Neutrophil (primary cell): Measurements from ENCODE around the gene ZDHHC11B.
"Not testable (repeated sequence)": the region's sequence is repeated elsewhere in the genome, so short reads cannot be mapped to it uniquely, and the experiment has no call there.

Source experiments
- H3K27ac ChIP-seq: fragments of 200-600 bp; sonication (generic); 2 replicates; pipeline ENCODE4 v1.5.1; 2016; ENCODE audit warnings: mild to moderate bottlenecking, moderate library complexity
- H3K27me3 ChIP-seq: fragments of 200-600 bp; sonication (generic); 2 replicates; pipeline ENCODE4 v1.6.0; 2016; ENCODE audit warnings: mild to moderate bottlenecking
- H3K36me3 ChIP-seq: fragments of 200-600 bp; sonication (generic); 2 replicates; pipeline ENCODE4 v1.5.1; 2017
- H3K4me1 ChIP-seq, 2 experiments: fragments of 200-600 bp in 1 of 2; sonication (generic) in 1 of 2; 1 replicate in 1 of 2; 2 replicates in 1 of 2; pipeline versions ENCODE4 v1.5.1 to v1.6.1; 2013 to 2016; ENCODE audit warnings: low read depth in 1 of 2, low read length in 1 of 2, mild to moderate bottlenecking in 1 of 2, moderate library complexity in 1 of 2; ENCODE audit not compliant: control insufficient read depth in 1 of 2, insufficient read depth in 1 of 2
- H3K4me3 ChIP-seq, 2 experiments: fragments of 200-600 bp in 1 of 2; sonication (generic) in 1 of 2; 1 replicate in 1 of 2; 2 replicates in 1 of 2; pipeline ENCODE4 v1.5.1; 2013 to 2016; ENCODE audit warnings: low read depth in 1 of 2, low read length in 1 of 2, mild to moderate bottlenecking in 1 of 2, moderate library complexity in 1 of 2
- H3K9me3 ChIP-seq: fragments of 200-600 bp; sonication (generic); 2 replicates; pipeline ENCODE4 v1.5.1; 2016
- TF ChIP-seq, protein P1 (sequence below): fragments of 200-600 bp; sonication (generic); IDR thresholded peaks from 2 replicates; pipeline ENCODE4 v1.5.1; 2016; ENCODE audit warnings: antibody characterized with exemption

Gene ZDHHC11B

DNA sequence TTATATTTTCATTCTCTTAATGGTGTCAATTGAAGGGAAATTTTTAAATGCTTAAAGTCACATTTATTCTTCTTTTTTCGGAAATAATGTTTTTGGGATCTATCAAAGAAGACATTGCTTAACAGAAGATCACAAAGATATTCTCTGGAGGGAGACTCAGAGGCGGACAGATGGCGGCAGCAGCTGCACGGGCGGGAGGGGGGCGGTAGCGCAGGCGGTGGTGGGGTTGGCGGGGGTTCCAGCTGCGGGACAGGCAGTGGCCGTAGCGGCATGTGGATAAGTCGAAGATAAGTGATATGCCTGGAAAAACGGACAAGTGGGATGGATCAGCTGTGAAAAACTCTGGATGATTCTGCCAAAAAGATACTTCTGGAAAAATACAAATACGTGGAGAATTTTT lies 31.6 kb upstream of the ZDHHC11B start:
- Histone ChIP-seq H3K9me3 (no peaks in the 10 kb centered on the region), H3K4me3 (no peak overlapping the region), H3K27ac (no peak overlapping the region), H3K27me3 (peaks cover 10% of the 10 kb centered on the region), H3K36me3 (no peaks in the 10 kb centered on the region), H3K4me1 (no peaks in the 10 kb centered on the region)
- TF ChIP-seq, protein P1, sequence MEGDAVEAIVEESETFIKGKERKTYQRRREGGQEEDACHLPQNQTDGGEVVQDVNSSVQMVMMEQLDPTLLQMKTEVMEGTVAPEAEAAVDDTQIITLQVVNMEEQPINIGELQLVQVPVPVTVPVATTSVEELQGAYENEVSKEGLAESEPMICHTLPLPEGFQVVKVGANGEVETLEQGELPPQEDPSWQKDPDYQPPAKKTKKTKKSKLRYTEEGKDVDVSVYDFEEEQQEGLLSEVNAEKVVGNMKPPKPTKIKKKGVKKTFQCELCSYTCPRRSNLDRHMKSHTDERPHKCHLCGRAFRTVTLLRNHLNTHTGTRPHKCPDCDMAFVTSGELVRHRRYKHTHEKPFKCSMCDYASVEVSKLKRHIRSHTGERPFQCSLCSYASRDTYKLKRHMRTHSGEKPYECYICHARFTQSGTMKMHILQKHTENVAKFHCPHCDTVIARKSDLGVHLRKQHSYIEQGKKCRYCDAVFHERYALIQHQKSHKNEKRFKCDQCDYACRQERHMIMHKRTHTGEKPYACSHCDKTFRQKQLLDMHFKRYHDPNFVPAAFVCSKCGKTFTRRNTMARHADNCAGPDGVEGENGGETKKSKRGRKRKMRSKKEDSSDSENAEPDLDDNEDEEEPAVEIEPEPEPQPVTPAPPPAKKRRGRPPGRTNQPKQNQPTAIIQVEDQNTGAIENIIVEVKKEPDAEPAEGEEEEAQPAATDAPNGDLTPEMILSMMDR = no peak

DNA sequence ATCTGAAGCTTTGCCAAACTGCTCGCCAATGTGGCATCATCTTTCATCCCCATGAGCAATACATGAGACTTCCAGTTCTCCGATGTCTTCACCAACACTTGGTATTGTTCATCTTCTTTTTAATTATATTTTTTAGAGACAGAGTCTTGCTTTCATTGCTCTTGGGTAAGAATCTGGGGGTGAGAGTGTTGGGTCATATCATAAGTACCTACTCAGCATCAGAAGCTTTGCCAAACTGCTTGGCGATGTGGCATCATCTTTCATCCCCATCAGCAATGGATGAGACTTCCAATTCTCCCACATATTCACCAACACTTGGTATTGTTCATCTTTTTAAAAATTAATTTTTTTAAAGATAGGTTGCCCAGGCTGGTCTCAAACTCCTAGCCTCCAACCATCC lies 30.9 kb upstream of the ZDHHC11B start:
- no peak overlapping the region for H3K4me3 ChIP-seq
- H3K27ac ChIP-seq = no peak overlapping the region
- H3K27me3 ChIP-seq = peaks cover 10% of the 10 kb centered on the region
- TF ChIP-seq, protein P1 = no peak
- no peaks in the 10 kb centered on the region for H3K36me3 ChIP-seq
- H3K4me1 ChIP-seq = no peaks in the 10 kb centered on the region
- H3K9me3 ChIP-seq = no peaks in the 10 kb centered on the region

DNA sequence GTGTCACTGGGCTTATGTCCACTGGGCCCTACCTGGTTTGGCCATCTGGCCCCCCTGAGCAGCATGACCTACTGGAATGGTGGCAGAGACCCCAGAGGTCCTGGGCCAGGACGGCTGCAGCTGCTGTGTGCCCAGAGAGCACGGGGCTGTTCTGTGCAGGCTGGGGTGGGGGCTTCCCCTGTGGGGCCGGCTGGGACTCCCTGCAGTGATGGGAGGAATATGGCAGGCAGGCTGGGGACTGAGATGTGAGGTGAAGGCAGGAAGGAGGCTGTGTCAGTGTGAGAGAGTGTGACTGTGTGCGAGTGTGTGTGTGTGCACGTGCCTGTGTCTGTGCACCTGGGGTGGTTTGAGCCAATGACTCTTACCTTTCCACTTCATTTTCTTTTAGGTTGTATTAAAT lies 29.0 kb upstream of the ZDHHC11B start:
- H3K9me3 ChIP-seq, H3K4me3 ChIP-seq, H3K36me3 ChIP-seq, H3K27ac ChIP-seq, H3K27me3 ChIP-seq, H3K4me1 ChIP-seq: not testable (repeated sequence)

DNA sequence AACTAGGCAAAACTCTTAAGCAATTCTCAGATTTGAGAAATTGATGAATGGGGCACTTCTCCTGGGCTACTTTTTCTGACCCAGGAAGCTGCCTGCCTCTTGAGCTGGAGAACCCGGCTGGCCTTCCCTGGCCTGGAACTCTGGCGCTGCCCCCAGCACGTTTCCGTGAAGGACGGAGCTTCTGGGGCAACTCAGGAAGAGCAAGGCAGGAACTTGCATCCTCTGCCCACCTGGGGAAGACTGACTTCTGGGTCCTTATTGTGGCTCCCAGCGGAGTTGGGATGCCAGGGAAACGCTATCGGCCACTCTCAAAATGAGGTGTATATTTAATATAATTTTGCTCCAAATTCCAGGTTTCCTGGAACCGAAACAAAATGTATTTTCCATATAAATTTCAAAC lies 26.9 kb upstream of the ZDHHC11B start:
- H3K4me1 ChIP-seq, H3K27ac ChIP-seq, H3K36me3 ChIP-seq, H3K27me3 ChIP-seq, H3K4me3 ChIP-seq, H3K9me3 ChIP-seq: not testable (repeated sequence)

DNA sequence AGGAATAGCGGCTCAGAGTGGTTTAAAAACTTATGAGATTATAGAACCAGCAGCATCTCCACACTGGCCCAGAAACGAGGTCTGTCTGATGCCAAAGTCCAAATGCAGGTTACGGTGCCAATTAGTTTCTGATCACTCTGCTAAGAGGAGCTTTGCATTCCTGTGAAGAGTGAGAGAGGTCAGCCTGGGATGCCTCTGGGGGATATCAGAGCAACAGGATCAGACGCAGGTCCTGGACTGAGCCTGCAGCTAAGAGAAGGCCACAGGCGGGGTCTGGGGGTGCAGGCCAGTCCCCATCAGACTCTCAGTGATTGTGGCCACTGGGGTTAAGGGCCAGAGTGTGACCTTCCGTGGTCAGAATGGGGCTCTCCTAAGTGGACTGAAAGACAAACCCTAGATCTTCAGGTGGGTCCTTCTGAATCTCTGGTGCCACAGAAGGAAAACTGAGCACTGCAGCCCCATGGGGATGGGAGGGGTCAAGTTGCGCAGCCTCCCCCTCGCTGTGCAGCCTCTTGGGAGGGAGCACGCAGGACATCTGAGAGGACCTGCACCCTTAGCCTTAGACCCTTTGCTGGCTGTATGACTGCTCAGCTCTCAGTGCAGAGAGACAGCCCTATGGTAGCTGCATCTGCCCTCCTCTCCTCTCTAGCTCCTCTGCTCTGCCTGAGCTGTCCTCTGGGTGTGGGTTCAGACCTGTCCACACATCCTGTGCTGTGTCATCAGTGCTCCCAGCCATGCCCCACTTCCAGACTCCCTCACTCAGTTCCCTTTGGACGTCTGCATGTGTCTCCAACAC lies 23.4 kb upstream of the ZDHHC11B start:
- not testable (repeated sequence) for H3K27me3 ChIP-seq, H3K4me3 ChIP-seq, H3K36me3 ChIP-seq, H3K27ac ChIP-seq, H3K9me3 ChIP-seq, H3K4me1 ChIP-seq

DNA sequence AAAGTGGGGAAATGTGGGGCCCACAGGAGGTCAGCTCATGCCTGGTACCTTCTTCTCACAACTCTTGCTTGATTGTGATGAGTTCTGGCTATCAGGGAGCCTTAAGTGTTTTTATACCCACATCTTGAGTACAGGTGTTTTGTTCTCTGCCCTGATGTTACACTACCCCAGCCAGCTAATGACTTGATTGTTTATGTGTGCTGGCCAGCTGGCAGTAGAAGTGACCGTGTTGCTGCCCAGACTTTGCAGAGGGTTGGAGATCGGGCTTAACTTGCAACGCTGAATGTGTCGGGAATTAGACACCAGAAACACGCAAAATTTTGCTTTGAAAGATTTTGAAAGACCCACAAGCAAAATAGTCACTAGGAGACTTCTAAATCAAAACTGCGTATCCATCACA lies 16.9 kb upstream of the ZDHHC11B start:
- TF ChIP-seq, protein P1 = no peak
- H3K27me3 ChIP-seq = peaks cover 13% of the 10 kb centered on the region
- no peak overlapping the region for H3K4me3 ChIP-seq
- H3K36me3 ChIP-seq = no peaks in the 10 kb centered on the region
- no peaks in the 10 kb centered on the region for H3K9me3 ChIP-seq
- H3K4me1 ChIP-seq = no peaks in the 10 kb centered on the region
- no peak overlapping the region for H3K27ac ChIP-seq

DNA sequence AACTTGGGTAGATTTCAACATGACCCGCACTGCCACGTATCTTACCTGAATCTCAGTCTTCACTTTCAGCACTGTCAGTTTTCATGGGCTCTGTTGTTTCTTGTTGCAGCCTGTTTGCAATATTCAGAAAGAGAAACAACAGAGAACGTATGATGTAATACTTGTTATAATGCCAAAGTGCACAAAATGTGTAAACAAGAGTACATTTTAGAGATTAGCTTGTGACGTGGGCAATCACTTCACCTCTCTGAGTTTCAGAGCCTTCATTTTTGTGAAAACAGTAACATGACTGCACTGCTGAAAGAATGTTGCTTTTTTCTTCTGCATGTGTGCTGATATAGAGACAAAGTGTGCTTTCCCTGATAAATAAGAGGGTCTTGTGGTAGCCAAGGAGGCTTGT lies 16.5 kb upstream of the ZDHHC11B start:
- peaks cover 13% of the 10 kb centered on the region for H3K27me3 ChIP-seq
- H3K9me3 ChIP-seq, H3K36me3 ChIP-seq, H3K4me3 ChIP-seq, H3K27ac ChIP-seq, H3K4me1 ChIP-seq: not testable (repeated sequence)

DNA sequence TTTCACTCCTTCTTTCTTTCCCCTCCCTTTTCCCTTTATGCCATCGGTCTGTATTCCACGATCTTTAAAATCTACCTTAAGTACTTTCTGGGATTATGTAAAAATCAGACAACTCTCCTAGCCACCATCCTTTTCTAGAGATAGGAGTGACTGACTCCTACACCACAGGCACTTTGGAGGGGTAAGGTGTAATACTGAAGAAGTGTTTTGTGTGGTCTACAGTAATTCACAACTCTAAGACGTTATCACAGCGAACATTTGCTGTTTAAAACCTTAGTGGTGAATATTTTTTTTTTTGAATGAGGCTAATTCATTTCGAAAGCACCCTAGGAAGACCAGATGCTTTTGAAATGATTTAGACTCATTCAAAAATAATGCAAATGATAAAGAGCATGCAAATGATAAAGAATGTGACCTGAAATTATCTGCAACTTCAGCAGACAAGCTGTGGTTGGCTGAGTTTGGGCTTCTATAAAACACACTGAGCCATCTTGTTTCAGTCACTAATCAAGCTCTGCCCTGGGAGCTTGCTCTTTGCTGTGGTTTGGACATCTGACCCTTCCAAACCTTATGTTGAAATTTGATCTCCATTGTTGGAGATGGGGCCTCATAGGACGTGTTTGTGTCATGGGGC lies 14.1 kb upstream of the ZDHHC11B start:
- H3K4me3 ChIP-seq, H3K9me3 ChIP-seq, H3K36me3 ChIP-seq, H3K27ac ChIP-seq, H3K4me1 ChIP-seq: not testable (repeated sequence)
- H3K27me3 ChIP-seq = peaks cover 23% of the 10 kb centered on the region

DNA sequence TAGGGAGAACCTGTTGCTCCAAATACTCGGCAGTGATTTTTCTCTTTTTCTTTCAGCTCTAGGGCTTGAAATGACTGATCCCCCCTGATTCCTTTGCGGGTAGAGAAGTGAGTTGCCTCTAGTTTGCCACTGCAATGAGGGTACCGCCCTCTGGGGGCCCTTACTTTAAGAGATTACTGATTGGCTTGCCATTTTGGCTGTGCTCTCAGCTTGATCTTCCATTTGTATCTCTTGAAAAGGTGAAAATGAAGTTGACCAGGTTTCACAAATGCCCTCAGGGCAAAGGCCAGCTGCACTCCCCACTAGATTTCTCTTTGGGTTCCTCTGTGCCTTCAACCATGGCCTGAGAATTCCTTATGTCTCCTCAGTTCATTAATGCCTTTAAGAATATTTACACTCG lies 13.5 kb upstream of the ZDHHC11B start:
- not testable (repeated sequence) for H3K4me3 ChIP-seq, H3K9me3 ChIP-seq, H3K36me3 ChIP-seq, H3K4me1 ChIP-seq, H3K27ac ChIP-seq
- H3K27me3 ChIP-seq = peaks cover 29% of the 10 kb centered on the region

DNA sequence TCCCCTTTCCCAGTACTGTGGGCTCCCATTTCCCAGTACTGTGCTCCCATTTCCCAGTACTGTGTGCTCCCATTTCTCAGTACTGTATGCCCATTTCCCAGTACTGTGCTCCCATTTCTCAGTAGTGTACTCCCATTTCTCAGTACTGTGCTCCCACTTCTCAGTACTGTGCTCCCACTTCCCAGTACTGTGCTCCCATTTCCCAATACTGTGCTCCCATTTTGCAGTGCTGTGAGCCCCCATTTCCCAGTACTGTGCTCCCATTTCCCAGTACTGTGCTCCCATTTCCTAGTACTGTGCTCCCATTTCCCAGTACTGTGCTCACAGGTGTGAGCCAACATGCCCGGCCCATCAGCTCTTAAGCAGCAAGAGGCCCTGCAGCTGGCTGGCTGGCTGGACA lies 11.3 kb upstream of the ZDHHC11B start:
- H3K4me3 ChIP-seq, H3K9me3 ChIP-seq, H3K36me3 ChIP-seq, H3K4me1 ChIP-seq, H3K27ac ChIP-seq: not testable (repeated sequence)
- H3K27me3 ChIP-seq = peaks cover 37% of the 10 kb centered on the region

DNA sequence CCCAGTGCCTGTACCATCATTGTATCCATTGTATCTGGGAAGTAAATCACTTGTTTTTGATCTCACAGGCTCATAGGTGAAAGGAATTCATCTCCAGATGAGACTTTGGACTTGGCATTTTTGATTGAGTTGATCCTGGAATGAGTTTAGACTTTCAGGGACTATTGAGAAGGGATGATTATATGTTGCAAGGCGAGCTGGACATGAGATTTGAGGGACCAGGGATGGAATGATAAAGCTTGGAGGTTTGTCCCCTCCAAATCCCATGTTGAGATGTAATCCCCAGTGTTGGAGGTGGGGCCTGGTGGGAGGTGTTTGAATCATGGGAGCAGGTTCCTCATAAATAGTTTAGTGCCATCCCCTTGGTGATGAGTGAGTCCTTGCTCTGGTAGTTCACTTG lies 10.4 kb upstream of the ZDHHC11B start:
- not testable (repeated sequence) for H3K4me1 ChIP-seq, H3K27ac ChIP-seq, H3K4me3 ChIP-seq, H3K9me3 ChIP-seq, H3K36me3 ChIP-seq
- peaks cover 43% of the 10 kb centered on the region for H3K27me3 ChIP-seq
